NCI-H446 (cell line): ENCODE results near the gene ELP1.
"Not testable (repeated sequence)": the region's sequence is repeated elsewhere in the genome, so short reads cannot be mapped to it uniquely, and the experiment has no call there.

Experiments
- DNase-seq, 2 experiments: peaks; one replicate each; lab custom pipeline; 2025; lab: John Stamatoyannopoulos, UW

Gene ELP1

GRCh38 chr9:108924466-108924865 lies 9.5 kb downstream of the ELP1 start:
- DNase-seq = no peak

GRCh38 chr9:108921200-108921599 lies 12.7 kb downstream of the ELP1 start:
- no peak for DNase-seq

GRCh38 chr9:108920401-108920800 lies 13.5 kb downstream of the ELP1 start:
- not testable (repeated sequence) for DNase-seq

GRCh38 chr9:108919517-108919916 lies 14.4 kb downstream of the ELP1 start:
- no peak for DNase-seq

GRCh38 chr9:108913391-108913790 lies 20.5 kb downstream of the ELP1 start:
- no peak for DNase-seq

- DNase-seq = no peak
These were observed 22.1 kb downstream of the ELP1 start for GRCh38 chr9:108911820-108912219.

GRCh38 chr9:108910914-108911313 lies 23.0 kb downstream of the ELP1 start:
- DNase-seq = no peak

GRCh38 chr9:108910402-108910801 lies 23.5 kb downstream of the ELP1 start:
- DNase-seq = no peak

- no peak for DNase-seq
These were observed 28.4 kb downstream of the ELP1 start for GRCh38 chr9:108905494-108905893.

- DNase-seq = no peak
These were observed 29.8 kb downstream of the ELP1 start for GRCh38 chr9:108904161-108904560.

- DNase-seq = no peak
These were observed 30.4 kb downstream of the ELP1 start for GRCh38 chr9:108903420-108904103.

- DNase-seq = no peak
These were observed 33.7 kb downstream of the ELP1 start for GRCh38 chr9:108900176-108900575.

- not testable (repeated sequence) for DNase-seq
These were observed 34.8 kb downstream of the ELP1 start for GRCh38 chr9:108899023-108899695.

- DNase-seq = no peak
These were observed 36.4 kb downstream of the ELP1 start for GRCh38 chr9:108897324-108898096.

- no peak for DNase-seq
These were observed 39.5 kb downstream of the ELP1 start for GRCh38 chr9:108894225-108894997.

GRCh38 chr9:108889649-108890067 lies 44.3 kb downstream of the ELP1 start:
- no peak for DNase-seq

GRCh38 chr9:108886594-108887271 lies 47.2 kb downstream of the ELP1 start:
- DNase-seq = peak in 1 of 2 experiments; percentile 56

GRCh38 chr9:108885643-108886348 lies 48.1 kb downstream of the ELP1 start:
- DNase-seq = peak; percentile 9 to 76

GRCh38 chr9:108884701-108885100 lies 49.2 kb downstream of the ELP1 start:
- no peak for DNase-seq

- DNase-seq = no peak
These were observed 50.8 kb downstream of the ELP1 start for GRCh38 chr9:108883085-108883484.
